Heart left ventricle (tissue), 16 donors: Measurements from ENCODE around the gene C16orf46. TPM values are rescaled to one million over a fixed set of nuclear protein-coding genes. Genes with fewer than 3 reads are reported as not detected.

Source experiments
- ATAC-seq, 4 donors: fragments of 200-7000 bp; cut with Tn5 transposase; one replicate each; pipeline ENCODE4 v1.9.1; 2020 to 2022; ENCODE audit warnings: moderate library complexity in 4 of 4, mild to moderate bottlenecking in 3 of 4, moderate number of reproducible peaks in 1 of 4
- DNase-seq, 5 donors: peaks; one replicate each; pipeline ENCODE4 v3.0.0-alpha.2; 2020
- H3K27ac ChIP-seq, 12 donors: fragments of 200-600 bp; sonication (generic) in 4 of 12; one replicate each; pipeline versions ENCODE4 v1.5.0 to v1.8.0; 2016 to 2022; ENCODE audit warnings: mild to moderate bottlenecking in 2 of 12
- H3K27me3 ChIP-seq, 9 donors: fragments of 200-600 bp; sonication (generic) in 2 of 9; one replicate each; pipeline versions ENCODE4 v1.5.1 to v1.8.0; 2016 to 2022; ENCODE audit warnings: mild to moderate bottlenecking in 3 of 9
- H3K36me3 ChIP-seq, 9 donors: fragments of 200-600 bp; sonication (generic) in 2 of 9; one replicate each; pipeline versions ENCODE4 v1.5.0 to v1.8.0; 2018 to 2022; ENCODE audit warnings: mild to moderate bottlenecking in 2 of 9
- H3K4me1 ChIP-seq, 12 donors: fragments of 200-600 bp; sonication (generic) in 4 of 12; one replicate each; pipeline versions ENCODE4 v1.5.0 to v1.8.0; 2016 to 2022; ENCODE audit warnings: mild to moderate bottlenecking in 3 of 12
- H3K4me3 ChIP-seq, 12 donors: fragments of 200-600 bp; sonication (generic) in 4 of 12; one replicate each; pipeline versions ENCODE4 v1.5.0 to v1.8.0; 2017 to 2022; ENCODE audit warnings: mild to moderate bottlenecking in 9 of 12, moderate library complexity in 4 of 12
- H3K9me3 ChIP-seq, 12 donors: fragments of 200-600 bp; sonication (generic) in 4 of 12; one replicate each; pipeline versions ENCODE4 v1.5.0 to v1.8.0; 2016 to 2022; ENCODE audit warnings: mild to moderate bottlenecking in 1 of 12
- POLR2A ChIP-seq, 2 donors: fragments of 450-650 bp; IDR thresholded peaks; one replicate each; pipeline ENCODE4 v1.6.1; 2017; ENCODE audit warnings: antibody characterized with exemption in 2 of 2, mild to moderate bottlenecking in 2 of 2, moderate library complexity in 2 of 2
- WGBS, 4 donors: extraction: QIAGEN DNeasy Blood & Tissue Kit in 2 of 4; methylation state at CpG; one replicate each; pipeline versions ENCODE4 v1.1.5 to v1.1.7; 2013 to 2018; 5-methylcytosine and 5-hydroxymethylcytosine counted together
- intact Hi-C, 10 donors: fragments of 100-400 bp; cut with DNase I; formaldehyde crosslinking; loops; one replicate each; pipeline versions ENCODE4 v1.11.1 to v1.14.2; 2022
- polyA plus RNA-seq, 2 donors: library from polyadenylated mRNA; stranded (reverse); fragments of 200-250 nt; gene quantifications; one replicate each; pipeline ENCODE4 v1.2.3, GENCODE V29; 2013
- total RNA-seq, 9 donors: library from RNA; depleted of rRNA in 2 of 9; stranded (reverse); fragments of >200 nt in 2 of 9; fragmentation: NEBNext Ultra II Directional in 3 of 9; extraction: Animal tissue kit (Norgen Biotek cat#: 25700) in 3 of 9; gene quantifications; one replicate each; pipeline versions ENCODE4 v1.1.0 to v1.2.4, GENCODE V29; 2016 to 2023
- TF ChIP-seq, protein P1 (sequence below), 12 donors: fragments of 200-600 bp; sonication (generic) in 4 of 12; IDR thresholded peaks; one replicate each; pipeline versions ENCODE4 v1.5.0 to v1.8.0; 2018 to 2022; ENCODE audit warnings: antibody characterized with exemption in 12 of 12, mild to moderate bottlenecking in 5 of 12
- donor health status: ischemic (EF 13 %, LVEDD 7.1; RV severe dilation, severe dysfunction).
- donor health status: healthy with polysubstance abuse.
- donor health status: DM: no; HTN: yes; CAD: no.
- donor health status: DM: no; HTN: no; CAD: no.
- donor health status: ischemic (EF 25% LVEDD 6.9; RV normal size, moderate dysfunction).
- donor health status: ischemic (EF 25% LVEDD 5.7; RV mildly dilated, moderate dysfunction).
- donor health status: healthy.
- donor health status: DM: yes; HTN: yes; CAD: no.
- donor health status: ischemic (EF 35%, LVEDD 5.7; RV mildly dilated, moderate dysfunction).
- donor health status: nonischemic (EF 11% LVEDD 7.7; RV severe dilation, severe dysfunction).
- donor health status: DM: yes; HTN: yes; CAD: no.
- donor health status: PGD.
- donor health status: ischemic (EF 29% LVEDD 5.4; RV normal size, mild dysfunction).
- donor health status: nonischemic (EF 23%, LVEDD 6.1; RV moderate dilation, normal function).

C16orf46 gene
- total and polyA plus RNA-seq, 11 donors: 0.34 to 1.7 (median 0.84) TPM; not detected in 3

DNA sequence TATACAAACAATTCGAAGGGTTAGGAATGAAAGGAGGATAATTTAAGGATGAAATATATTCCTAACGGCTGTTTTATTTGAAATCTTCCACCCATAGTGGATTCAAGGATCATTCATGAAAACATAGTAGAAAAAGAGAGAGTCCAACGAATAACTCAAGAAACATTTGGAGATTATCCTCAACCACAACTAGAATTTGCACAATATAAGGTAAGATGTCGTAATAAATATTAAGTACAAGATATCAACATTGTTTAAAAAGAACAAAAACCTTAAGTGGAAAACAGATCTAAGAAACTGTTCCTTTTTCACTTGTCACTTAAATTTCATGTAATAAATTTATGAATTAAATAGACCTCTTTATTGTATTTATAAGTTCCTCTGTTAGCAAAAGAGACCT is 50.6 kb downstream of the C16orf46 start:
- Histone ChIP-seq H3K27ac (no peak overlapping the region), H3K36me3 (peaks cover 0 to 61% (median 22%) of the 10 kb centered on the region in 9 donors), H3K9me3 (no peaks in the 10 kb centered on the region), H3K4me3 (no peak overlapping the region), H3K27me3 (no peaks in the 10 kb centered on the region), H3K4me1 (no peaks in the 10 kb centered on the region)
- 94 to 97% (median 96%) methylated on average over 4 of the region's 4 CpGs for WGBS, 4 donors
- ATAC-seq (no peak), DNase-seq (no peak)
- TF ChIP-seq POLR2A (IDR thresholded peaks at IDR 0.05): no peak
- intact Hi-C loops: no loop called here

DNA sequence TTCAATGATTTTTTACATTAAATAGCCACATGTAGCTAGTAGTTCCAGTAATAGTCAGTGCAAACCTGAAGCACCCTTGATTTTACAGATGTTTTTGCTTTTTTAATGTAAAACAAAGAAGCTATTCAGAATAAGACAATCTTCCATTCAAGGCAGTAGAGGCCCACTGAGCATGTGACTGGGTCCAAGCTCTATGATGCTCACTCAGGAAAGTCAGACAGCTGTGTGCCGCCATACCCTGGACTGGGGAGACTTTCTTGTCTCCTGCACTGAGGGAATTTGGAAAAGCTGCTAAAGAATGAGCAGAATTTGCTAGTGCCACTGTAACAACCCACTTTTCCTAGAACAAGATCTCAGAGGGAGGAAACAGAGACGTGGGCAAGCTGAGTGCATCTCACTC is 58.5 kb downstream of the C16orf46 start:
- H3K9me3 ChIP-seq: no peaks in the 10 kb centered on the region
- WGBS, 4 donors: 93 to 95% (median 95%) methylated on average over 2 of the region's 2 CpGs
- DNase-seq: no peak
- no peak for TF ChIP-seq POLR2A (IDR thresholded peaks at IDR 0.05)
- TF ChIP-seq, protein P1, sequence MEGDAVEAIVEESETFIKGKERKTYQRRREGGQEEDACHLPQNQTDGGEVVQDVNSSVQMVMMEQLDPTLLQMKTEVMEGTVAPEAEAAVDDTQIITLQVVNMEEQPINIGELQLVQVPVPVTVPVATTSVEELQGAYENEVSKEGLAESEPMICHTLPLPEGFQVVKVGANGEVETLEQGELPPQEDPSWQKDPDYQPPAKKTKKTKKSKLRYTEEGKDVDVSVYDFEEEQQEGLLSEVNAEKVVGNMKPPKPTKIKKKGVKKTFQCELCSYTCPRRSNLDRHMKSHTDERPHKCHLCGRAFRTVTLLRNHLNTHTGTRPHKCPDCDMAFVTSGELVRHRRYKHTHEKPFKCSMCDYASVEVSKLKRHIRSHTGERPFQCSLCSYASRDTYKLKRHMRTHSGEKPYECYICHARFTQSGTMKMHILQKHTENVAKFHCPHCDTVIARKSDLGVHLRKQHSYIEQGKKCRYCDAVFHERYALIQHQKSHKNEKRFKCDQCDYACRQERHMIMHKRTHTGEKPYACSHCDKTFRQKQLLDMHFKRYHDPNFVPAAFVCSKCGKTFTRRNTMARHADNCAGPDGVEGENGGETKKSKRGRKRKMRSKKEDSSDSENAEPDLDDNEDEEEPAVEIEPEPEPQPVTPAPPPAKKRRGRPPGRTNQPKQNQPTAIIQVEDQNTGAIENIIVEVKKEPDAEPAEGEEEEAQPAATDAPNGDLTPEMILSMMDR (IDR thresholded peaks at IDR 0.05): no peak
- ATAC-seq: no peak
- no peak overlapping the region for H3K27ac ChIP-seq
- H3K36me3 ChIP-seq: peaks cover 0 to 97% (median 65%) of the 10 kb centered on the region in 9 donors
- intact Hi-C loops: no loop called here
- no peak overlapping the region for H3K4me3 ChIP-seq
- H3K27me3 ChIP-seq: no peaks in the 10 kb centered on the region
- H3K4me1 ChIP-seq: no peaks in the 10 kb centered on the region

DNA sequence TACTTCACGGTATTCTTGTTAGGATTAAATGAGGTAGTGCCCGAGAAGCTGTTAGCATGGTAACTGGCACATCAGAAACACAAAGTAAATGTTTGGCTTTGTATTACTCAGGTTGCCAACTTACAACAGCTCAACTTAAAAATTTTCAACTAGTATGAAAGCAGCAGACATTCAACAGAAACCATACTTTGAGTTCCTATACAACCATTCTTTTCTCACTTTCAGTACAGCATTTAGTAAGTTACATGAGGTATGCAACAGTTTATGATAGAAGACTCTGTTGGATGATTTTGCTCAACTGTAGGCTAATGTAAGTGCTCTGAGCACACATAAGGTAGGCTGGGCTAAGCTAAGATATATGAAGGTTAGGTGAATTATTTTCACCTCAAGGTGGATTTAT is 62.4 kb downstream of the C16orf46 start:
- WGBS, 4 donors: 89 to 97% (median 94%) methylated on average over 2 of the region's 2 CpGs
- DNase-seq: no peak
- no peak for ATAC-seq
- H3K9me3 ChIP-seq: no peaks in the 10 kb centered on the region
- H3K4me3 ChIP-seq: no peak overlapping the region
- intact Hi-C loops: no loop called here
- H3K27ac ChIP-seq: no peak overlapping the region
- H3K27me3 ChIP-seq: no peaks in the 10 kb centered on the region
- no peaks in the 10 kb centered on the region for H3K4me1 ChIP-seq
- peaks cover 0 to 75% (median 40%) of the 10 kb centered on the region in 9 donors for H3K36me3 ChIP-seq
- no peak for TF ChIP-seq POLR2A (IDR thresholded peaks at IDR 0.05)
- TF ChIP-seq, protein P1 (IDR thresholded peaks at IDR 0.05): no peak

DNA sequence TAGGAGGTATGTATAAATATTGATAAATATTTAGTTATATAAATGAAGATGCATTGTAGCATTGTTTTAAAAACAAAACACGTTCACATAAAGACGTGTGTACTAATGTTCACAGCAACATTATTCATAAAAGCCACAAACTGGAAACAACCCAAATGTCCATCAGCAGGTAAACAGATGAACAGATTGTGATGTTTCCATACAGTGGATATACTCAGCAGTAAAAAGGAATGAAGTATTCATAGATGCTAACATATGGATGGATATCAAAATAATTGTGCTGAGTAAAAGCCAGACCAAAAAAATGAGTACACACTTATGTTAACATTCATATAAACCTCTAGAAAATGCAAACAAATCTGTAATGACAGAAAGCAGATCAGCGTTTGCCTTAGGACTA is 64.1 kb downstream of the C16orf46 start:
- Histone ChIP-seq H3K36me3 (peaks cover 0 to 59% (median 29%) of the 10 kb centered on the region in 9 donors), H3K27me3 (no peaks in the 10 kb centered on the region), H3K4me3 (no peak overlapping the region), H3K27ac (no peak overlapping the region), H3K4me1 (peaks cover 0 to 6% (median 0%) of the 10 kb centered on the region in 12 donors), H3K9me3 (no peaks in the 10 kb centered on the region)
- DNase-seq (no peak), ATAC-seq (no peak)
- TF ChIP-seq POLR2A (IDR thresholded peaks at IDR 0.05): no peak
- TF ChIP-seq, protein P1 (IDR thresholded peaks at IDR 0.05): no peak
- intact Hi-C loops: no loop called here
- 92 to 97% (median 93%) methylated on average over 3 of the region's 3 CpGs for WGBS, 4 donors

Other genes with a start within 250 kb of the C16orf46 start
- gene CMC2, start 70.4 kb downstream of the C16orf46 start, total RNA-seq: 100 to 1,000 TPM in 8 of 9 donors, 10 to 100 TPM in 1; 89.0 to 182 (median 132) TPM
- gene CMC2, start 70.4 kb downstream of the C16orf46 start, polyA plus RNA-seq: 100 to 1,000 TPM; 196 to 377 TPM
- gene CENPN, start 70.0 kb downstream of the C16orf46 start, total RNA-seq: 10 to 100 TPM in 6 of 9 donors, 1 to 10 TPM in 3; 7.0 to 14.8 (median 10.3) TPM
- gene CENPN, start 70.0 kb downstream of the C16orf46 start, polyA plus RNA-seq: 10 to 100 TPM in 1 of 2 donors, 1 to 10 TPM in 1; 1.9 to 11.9 TPM
- 10 to 100 TPM; 22.3 to 36.0 (median 28.5) TPM for gene ATMIN, start 41.4 kb downstream of the C16orf46 start, total RNA-seq
- 10 to 100 TPM in 1 of 2 donors, 1 to 10 TPM in 1; 6.4 to 27.3 TPM for gene ATMIN, start 41.4 kb downstream of the C16orf46 start, polyA plus RNA-seq
- 10 to 100 TPM; 22.3 to 51.2 (median 40.1) TPM for gene GCSH, start 19.2 kb upstream of the C16orf46 start, total RNA-seq
- gene GCSH, start 19.2 kb upstream of the C16orf46 start, polyA plus RNA-seq: 10 to 100 TPM; 38.5 to 47.7 TPM
- gene BCO1, start 161.5 kb upstream of the C16orf46 start, total RNA-seq: under 1 TPM in 2 of 9 donors, not detected in 7; 0.70 to 0.75 TPM
- not detected for gene BCO1, start 161.5 kb upstream of the C16orf46 start, polyA plus RNA-seq
- gene GAN, start 237.7 kb upstream of the C16orf46 start, total RNA-seq: 10 to 100 TPM in 7 of 9 donors, 1 to 10 TPM in 2; 8.7 to 17.7 (median 13.1) TPM
- gene GAN, start 237.7 kb upstream of the C16orf46 start, polyA plus RNA-seq: 1 to 10 TPM; 1.6 to 2.2 TPM